Measurements from ENCODE around the gene MARK4.

GRCh38 chr19:45263013-45263412 is 11.9 kb downstream of the MARK4 start:
- TF ChIP-seq ZFP30 (CRISPR knock-in tag; IDR thresholded peaks at IDR 0.05) = no peak
- TF ChIP-seq ARNTL (CRISPR knock-in tag; IDR thresholded peaks at IDR 0.05; ENCODE audit: borderline replicate concordance, low read depth) = no peak
